ENCODE data around the gene CGB1.
"Not testable (repeated sequence)": the region's sequence is repeated elsewhere in the genome, so short reads cannot be mapped to it uniquely, and the experiment has no call there.

The CGB1 gene

GRCh38 chr19:49074869-49075268 is 38.2 kb upstream of the CGB1 start:
- peak; percentile 92 for TF ChIP-seq CTCF (conservative IDR thresholded peaks at IDR 0.05)
- not testable (repeated sequence) for H3K27ac ChIP-seq

GRCh38 chr19:49073514-49074378 is 37.1 kb upstream of the CGB1 start:
- TF ChIP-seq CTCF (conservative IDR thresholded peaks at IDR 0.05) = peak; percentile 28
- H3K27ac ChIP-seq = no peak overlapping the region

GRCh38 chr19:49071860-49072547 is 35.3 kb upstream of the CGB1 start:
- H3K27ac ChIP-seq = no peak overlapping the region
- TF ChIP-seq CTCF (conservative IDR thresholded peaks at IDR 0.05) = no peak

- TF ChIP-seq CTCF (conservative IDR thresholded peaks at IDR 0.05) = no peak
- no peak overlapping the region for H3K27ac ChIP-seq
Observed at GRCh38 chr19:49070416-49070815, 33.7 kb upstream of the CGB1 start.

GRCh38 chr19:49069026-49069425 is 32.3 kb upstream of the CGB1 start:
- H3K27ac ChIP-seq = no peak overlapping the region
- no peak for TF ChIP-seq CTCF (conservative IDR thresholded peaks at IDR 0.05)

- no peak for TF ChIP-seq CTCF (conservative IDR thresholded peaks at IDR 0.05)
- H3K27ac ChIP-seq = no peak overlapping the region
Observed at GRCh38 chr19:49067554-49067953, 30.9 kb upstream of the CGB1 start.

GRCh38 chr19:49065905-49066512 is 29.3 kb upstream of the CGB1 start:
- TF ChIP-seq CTCF (conservative IDR thresholded peaks at IDR 0.05) = no peak
- no peak overlapping the region for H3K27ac ChIP-seq
